Activated effector memory CD4-positive, alpha-beta T cell treated with anti-CD3 and anti-CD28 coated beads, Interleukin-2, amount 50 U/mL, for 16 hours (primary cell): ENCODE measurements around the gene FHIT.

Experiments used
- DNase-seq: peaks from one replicate; pipeline ENCODE4 v3.0.0-alpha.2; 2020

The FHIT gene

DNA sequence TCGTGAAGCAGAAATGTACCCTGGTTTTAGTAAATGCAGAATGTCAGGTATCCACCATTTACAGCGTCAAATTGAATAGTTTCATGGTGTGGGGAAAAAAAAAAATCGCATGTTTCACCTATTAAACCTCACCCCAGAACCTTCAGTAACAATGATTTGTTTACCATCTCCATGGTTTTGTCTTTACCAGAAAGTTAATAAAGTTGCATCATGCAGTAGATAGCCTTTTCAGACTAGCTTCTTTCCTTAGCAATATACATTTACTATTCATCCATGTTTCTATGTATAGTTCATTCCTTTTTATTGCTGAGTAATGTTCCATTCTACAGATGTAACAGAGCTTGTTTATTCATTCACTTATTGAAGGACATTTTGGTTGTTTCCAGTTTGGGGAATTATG is 1066.1 kb downstream of the FHIT start:
- no peak for DNase-seq

DNA sequence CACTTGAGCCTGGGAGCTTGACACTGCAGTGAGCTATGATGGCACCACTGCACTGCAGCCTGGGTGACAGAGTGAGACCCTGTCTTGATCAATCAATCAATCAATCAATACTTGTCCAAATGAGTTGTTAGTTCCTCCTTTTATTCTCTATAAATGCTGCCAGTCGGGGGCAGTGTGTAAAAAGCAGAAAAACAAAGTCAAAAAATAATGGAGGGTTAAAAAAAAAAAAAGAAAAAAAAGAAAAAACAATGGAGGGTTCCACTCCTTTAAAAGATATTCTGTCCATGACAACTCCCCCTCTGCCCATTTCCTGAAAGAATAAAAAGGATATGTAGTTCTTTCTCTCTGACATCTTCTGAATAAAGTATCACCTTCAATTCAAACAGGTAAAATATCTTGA is 1068.6 kb downstream of the FHIT start:
- DNase-seq, result no peak

DNA sequence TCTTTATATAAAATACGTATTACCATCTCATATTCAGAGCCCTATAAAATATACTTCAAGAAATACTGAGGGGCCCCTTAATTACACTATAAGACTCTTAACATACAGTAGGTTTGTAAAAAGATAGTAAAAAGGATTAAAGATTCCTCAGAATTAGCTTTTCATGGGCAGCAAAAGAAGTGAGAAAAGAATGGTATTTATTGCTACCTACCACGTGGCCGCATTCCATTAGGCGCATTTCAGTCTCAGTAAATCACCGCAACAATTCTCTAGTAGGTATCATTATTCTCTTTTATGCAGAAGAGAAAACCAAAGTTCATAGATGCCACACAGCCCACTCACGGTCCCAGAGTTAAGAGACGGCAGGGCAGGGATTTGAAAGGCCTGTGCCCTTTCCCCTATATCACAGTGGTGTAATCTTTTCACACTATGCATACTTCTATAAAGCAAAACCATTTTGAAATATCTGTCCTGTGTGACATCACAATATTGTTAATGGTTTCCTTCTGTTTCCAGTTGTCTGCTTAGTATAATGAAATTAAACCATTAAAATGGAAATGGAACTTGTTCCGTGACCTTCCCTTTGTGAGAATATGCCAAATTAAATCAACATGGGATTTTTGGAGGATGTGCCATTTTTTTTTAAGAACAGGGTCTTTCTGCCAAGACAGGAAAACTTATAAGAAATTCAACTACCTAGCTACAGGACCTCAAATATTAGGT is 1072.2 kb downstream of the FHIT start:
- no peak for DNase-seq

- DNase-seq, result no peak
These were observed 1073.5 kb downstream of the FHIT start for GRCh38 chr3:60177726-60178125.

DNA sequence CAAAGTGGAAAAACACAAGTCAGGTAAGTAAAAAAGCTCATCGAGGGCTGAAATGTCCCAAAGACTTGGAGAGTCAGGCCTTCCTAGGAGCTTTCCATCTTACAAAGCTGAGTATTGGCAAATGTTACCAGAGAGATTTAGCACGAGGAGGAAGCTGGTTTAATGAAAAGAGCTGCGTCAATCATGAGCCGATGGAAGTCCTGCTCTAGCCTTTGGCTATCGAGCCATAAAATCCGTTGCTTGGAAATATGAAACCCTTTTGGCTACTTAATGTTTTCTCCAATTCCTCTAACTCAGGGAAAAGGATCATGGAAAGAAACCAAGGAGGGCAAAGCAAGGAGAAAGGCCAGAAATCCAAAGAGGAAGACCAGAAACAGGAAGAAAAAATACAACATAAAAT is 1074.6 kb downstream of the FHIT start:
- DNase-seq, result no peak

GRCh38 chr3:60175680-60176079 is 1075.6 kb downstream of the FHIT start:
- DNase-seq, result no peak

DNA sequence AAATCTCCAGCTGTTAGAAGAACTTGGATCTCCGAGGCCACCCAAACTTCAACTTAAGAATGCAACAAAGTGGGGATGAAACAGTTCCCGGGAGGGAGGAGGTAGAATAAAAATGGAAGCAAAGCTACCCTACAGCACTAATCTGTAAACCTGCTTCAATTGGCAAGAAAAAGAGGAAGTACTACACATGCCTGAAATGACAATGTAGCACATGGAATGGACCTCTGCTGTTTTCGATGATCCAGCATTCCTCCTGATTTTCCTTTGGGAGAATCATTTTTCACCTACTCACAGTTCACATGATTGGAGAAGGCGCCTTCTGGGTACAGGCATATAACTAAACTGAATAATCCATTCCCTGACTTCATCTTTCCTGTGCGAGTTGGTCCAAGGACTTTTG is 1081.5 kb downstream of the FHIT start:
- no peak for DNase-seq

- no peak for DNase-seq
These were observed 1084.1 kb downstream of the FHIT start for GRCh38 chr3:60167186-60167585.

- DNase-seq, result no peak
These were observed 1090.2 kb downstream of the FHIT start for GRCh38 chr3:60160822-60161748.

DNA sequence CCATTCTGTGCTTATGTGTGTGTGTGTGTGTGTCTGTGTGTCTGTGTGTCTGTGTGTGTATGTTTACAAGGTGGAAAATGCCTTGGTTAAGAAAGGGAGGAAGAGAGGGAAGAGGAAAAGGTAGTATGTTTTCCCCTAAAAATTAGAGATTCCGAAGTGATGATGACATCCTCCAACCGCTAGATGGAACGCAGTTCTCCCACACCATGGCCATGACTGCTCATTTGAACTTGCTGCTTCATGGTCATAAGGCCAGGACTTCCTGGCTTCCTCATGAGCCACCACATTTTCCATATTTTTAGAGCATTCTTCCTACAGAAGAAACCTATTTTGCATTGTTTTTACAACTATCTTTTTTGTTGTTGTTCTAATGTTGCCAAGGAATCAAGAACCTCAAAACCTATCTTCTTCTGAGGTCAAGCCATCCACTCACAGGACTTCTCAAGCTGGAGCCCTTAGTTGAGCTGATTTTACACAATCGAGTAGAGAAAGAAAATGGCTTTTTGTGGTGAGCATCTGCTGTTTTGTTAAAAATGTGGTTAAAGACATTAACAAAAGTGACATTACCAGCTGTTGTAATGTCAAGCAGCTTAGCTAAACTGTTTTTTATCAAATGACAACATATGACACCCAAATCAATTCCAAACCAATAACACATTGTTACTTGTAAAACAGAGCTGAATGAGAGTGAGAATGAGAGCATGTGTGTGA is 1091.0 kb downstream of the FHIT start:
- no peak for DNase-seq

DNA sequence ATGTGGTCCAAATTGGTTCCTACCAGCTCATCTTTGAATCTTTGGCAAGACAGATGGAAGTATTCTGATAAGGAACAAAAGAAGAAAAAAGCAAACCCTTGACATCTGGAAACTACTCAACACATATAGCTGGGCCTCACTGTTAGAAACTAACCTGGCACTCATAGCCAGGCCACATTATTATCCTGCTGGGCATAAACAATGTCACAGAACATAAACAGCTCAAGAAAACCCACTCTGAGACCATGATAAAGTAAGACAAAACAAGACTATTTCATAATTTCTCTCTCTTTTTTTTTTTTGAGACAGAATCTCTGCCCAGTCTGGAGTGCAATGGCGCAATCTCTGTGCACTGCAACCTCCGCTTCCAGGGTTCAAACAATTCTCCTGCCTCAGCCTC is 1093.2 kb downstream of the FHIT start:
- DNase-seq, result no peak

GRCh38 chr3:60154011-60154410 is 1097.2 kb downstream of the FHIT start:
- no peak for DNase-seq

- no peak for DNase-seq
These were observed 1097.8 kb downstream of the FHIT start for GRCh38 chr3:60153221-60153999.

- DNase-seq, result no peak
These were observed 1101.8 kb downstream of the FHIT start for GRCh38 chr3:60149501-60149900.

- DNase-seq, result no peak
These were observed 1103.9 kb downstream of the FHIT start for GRCh38 chr3:60147249-60147950.

GRCh38 chr3:60146121-60146520 is 1105.1 kb downstream of the FHIT start:
- no peak for DNase-seq

GRCh38 chr3:60144071-60144470 is 1107.2 kb downstream of the FHIT start:
- DNase-seq, result no peak

GRCh38 chr3:60142009-60142408 is 1109.2 kb downstream of the FHIT start:
- no peak for DNase-seq

- no peak for DNase-seq
These were observed 1111.1 kb downstream of the FHIT start for GRCh38 chr3:60140160-60140559.

GRCh38 chr3:60136601-60137000 is 1114.7 kb downstream of the FHIT start:
- DNase-seq, result no peak

DNA sequence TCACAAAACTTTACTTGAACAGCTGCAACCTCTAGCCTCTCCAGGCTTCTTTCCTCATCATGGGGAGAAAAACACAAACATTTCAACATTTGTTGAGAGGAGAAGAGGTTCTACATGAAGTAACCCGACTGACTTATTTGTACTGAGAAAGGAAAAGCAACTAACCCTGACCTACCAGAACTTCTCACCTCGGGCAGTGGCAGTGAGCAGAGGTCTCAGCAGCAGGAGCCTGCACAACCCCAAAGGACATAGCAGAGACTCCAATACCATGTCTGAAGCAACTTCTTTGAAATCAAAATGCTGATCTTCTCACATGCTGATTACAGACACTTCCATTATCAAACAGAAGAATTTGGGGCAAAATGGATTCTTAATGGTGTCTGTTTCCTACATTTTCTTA is 1115.8 kb downstream of the FHIT start:
- DNase-seq, result no peak
